GM19193 (cell line): Measurements from ENCODE around the gene MAST4.

Experiments used
- POLR2A ChIP-seq: IDR thresholded peaks from 4 replicates; pipeline ENCODE4 v1.6.1; 2011; ENCODE audit not compliant: insufficient read depth, insufficient read length; ENCODE audit errors: extremely low read depth

The MAST4 gene

GRCh38 chr5:66839636-66840185 lies 243.5 kb downstream of the MAST4 start:
- TF ChIP-seq POLR2A: no peak

- no peak for TF ChIP-seq POLR2A
These were observed 244.4 kb downstream of the MAST4 start for GRCh38 chr5:66840511-66841013.

GRCh38 chr5:66841264-66841663 lies 245.1 kb downstream of the MAST4 start:
- TF ChIP-seq POLR2A: no peak

DNA sequence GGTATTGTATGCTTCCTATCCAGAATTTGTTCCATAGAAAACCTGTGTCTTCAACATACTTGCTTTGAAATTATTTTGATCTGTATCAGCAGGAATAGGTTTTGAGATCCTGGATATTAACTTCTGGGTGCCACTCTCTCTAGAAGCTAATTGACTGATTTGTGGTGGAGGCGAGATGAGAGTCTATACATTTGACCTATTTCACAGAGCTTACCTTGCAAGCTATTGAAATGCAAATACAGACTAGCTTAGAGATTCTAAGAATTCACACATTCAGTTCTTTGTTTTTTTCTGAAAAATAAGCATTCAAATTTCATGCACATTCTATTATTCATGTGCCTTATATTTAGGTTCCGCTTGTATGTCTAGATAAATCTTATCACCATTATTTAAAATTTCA lies 246.3 kb downstream of the MAST4 start:
- TF ChIP-seq POLR2A: no peak

- no peak for TF ChIP-seq POLR2A
These were observed 246.9 kb downstream of the MAST4 start for GRCh38 chr5:66843065-66843464.

DNA sequence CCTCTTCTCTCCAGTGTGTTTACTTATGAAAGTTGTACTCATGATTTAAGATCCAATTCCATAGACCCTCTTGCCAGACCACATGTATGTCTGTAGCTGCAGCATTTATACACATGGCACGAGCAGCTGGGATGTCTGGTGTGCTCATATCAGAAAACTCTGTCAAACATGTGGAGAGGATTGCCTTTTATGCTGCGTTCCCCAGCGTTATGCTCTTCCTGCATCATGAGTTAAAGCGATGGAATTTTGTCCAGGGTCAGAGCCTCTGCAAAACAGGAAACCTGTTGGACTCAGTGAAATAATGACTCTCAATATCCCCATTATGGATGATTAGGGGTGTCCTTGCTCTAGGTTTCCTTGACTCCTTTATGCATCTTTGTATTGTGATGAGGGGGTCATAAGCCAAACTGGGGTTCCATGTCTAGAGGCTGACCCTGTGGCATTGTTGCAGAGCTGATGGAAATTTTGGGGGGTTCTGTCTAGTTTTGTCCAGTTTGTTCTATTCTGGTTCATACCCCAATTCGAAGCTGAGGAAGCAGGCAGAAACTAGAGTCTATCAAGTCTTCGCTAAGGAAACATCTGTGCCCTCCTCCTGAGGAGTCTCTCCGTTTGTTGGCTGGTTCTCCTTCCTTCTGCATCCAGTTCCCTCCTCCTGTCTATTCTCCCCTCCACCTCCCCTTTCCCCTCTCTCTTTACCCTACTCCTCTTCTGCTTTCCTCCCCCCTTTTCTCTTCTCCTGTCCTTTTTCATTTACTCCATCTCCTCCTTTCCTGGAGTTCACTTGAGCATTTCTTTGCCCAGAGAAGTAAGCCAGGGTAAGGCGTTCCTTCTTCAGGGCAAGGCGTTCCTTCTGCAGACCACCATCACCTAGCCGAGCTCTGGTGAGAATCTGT lies 252.8 kb downstream of the MAST4 start:
- no peak for TF ChIP-seq POLR2A

DNA sequence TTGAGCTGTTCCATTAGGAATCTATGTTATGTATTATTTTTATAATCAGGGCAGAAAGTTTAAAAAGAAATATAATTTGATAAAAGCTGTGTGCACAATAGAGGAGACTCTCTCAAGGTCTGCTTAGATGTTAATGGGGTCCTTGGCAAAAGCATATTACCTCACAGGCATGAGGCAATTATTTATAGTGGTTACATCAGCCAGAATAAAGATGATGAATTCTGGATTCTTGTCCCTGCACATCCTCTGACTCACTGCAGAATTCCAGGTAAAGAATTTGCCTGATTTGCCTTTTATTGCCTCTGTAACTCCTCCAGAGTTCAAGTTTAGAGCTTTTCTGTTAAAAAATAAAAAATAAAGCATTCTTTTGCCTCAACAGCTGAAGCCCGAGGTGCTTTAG lies 253.6 kb downstream of the MAST4 start:
- TF ChIP-seq POLR2A: no peak

DNA sequence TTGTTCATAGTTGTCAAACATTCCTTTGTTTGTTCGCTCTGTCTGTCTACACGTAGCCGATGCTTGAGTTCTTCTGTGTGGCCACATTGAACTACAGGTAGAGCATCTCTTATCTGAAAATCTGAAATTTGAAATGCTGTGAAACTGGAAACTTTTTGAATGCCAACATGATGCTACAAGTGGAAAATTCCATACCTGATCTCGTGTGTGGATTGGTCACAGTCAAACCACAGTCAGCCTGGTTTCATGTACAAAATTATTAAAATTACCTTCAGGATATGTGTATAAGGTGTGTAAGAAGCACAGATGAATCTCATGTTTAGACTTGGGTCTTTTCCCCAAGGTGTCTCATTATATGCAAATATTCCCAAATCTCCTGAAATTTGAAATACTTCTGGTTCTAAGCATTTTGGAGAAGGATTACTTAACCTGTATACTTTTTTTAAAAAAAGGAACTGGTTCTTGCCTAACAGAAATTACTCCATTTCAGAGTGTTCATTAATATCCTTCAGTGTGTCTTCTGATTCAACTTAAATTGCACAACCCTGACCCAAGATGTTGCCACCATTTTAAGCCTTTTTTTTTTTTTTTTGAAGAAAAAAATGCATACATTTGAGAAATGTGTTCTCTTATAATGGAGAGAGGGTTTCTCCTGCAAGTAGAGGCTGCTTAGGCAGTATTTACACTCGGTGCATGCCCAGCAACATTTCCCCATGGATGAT lies 254.3 kb downstream of the MAST4 start:
- TF ChIP-seq POLR2A: no peak

- no peak for TF ChIP-seq POLR2A
These were observed 255.1 kb downstream of the MAST4 start for GRCh38 chr5:66851306-66851705.

GRCh38 chr5:66854416-66854815 lies 258.2 kb downstream of the MAST4 start:
- TF ChIP-seq POLR2A: no peak

GRCh38 chr5:66856041-66856805 lies 260.0 kb downstream of the MAST4 start:
- no peak for TF ChIP-seq POLR2A

- no peak for TF ChIP-seq POLR2A
These were observed 263.3 kb downstream of the MAST4 start for GRCh38 chr5:66859526-66859925.

DNA sequence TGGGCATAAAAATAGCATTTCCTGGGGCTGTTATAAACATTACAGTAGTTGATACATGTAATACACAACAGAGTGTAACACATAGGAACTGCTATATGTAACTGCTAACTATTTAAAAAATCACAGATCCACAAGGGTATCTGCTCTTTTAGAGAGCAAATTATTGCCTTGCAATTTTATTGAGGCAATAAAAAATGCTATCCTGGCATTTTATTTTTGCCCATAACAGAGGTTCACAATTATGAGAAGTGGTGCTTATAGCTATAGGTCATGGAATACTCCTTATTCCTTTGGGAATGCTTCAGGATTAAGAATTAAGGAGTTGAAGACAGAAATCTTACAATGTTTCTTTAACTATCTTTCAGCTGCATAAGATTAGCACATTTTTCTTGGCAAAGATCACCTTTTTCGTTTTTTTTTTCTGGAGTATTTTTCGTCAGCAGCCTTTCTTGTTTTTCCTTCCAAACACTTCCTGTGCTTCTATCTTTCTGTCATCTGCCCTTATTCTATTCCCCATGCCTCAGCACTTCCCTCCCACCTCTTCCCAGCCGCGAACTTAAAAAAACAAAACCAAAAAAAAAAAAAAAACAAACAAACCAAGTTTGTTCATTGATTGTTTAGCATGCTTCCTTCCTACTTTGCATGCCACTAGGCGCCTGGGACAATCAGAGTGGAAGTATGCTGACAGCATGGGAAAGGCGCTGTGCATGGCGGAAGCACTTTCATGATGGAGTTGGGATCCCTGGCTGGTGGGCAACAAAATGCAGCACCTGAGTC lies 264.2 kb downstream of the MAST4 start:
- no peak for TF ChIP-seq POLR2A

GRCh38 chr5:66861402-66861801 lies 265.2 kb downstream of the MAST4 start:
- TF ChIP-seq POLR2A: no peak

DNA sequence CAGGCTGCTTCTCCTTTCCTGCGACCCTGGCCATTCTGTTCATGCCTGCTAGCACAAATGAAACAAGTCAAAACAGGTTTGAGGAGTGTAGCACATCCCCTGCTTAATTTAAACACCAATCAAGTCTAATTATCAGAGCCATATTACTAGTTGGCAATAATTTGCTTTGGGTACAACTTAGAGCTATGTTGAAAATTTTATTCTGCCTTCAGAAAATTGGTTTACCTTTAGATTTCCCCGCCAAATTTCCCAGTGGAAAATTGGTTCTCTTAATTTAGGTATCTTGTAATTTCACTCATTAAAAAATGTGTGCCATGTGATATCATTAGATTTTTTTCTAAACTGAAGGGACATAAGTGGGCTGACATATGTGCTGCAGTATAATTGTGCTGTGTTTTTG lies 265.8 kb downstream of the MAST4 start:
- TF ChIP-seq POLR2A: no peak
